Measurements from ENCODE around the gene CXXC5.

DNA sequence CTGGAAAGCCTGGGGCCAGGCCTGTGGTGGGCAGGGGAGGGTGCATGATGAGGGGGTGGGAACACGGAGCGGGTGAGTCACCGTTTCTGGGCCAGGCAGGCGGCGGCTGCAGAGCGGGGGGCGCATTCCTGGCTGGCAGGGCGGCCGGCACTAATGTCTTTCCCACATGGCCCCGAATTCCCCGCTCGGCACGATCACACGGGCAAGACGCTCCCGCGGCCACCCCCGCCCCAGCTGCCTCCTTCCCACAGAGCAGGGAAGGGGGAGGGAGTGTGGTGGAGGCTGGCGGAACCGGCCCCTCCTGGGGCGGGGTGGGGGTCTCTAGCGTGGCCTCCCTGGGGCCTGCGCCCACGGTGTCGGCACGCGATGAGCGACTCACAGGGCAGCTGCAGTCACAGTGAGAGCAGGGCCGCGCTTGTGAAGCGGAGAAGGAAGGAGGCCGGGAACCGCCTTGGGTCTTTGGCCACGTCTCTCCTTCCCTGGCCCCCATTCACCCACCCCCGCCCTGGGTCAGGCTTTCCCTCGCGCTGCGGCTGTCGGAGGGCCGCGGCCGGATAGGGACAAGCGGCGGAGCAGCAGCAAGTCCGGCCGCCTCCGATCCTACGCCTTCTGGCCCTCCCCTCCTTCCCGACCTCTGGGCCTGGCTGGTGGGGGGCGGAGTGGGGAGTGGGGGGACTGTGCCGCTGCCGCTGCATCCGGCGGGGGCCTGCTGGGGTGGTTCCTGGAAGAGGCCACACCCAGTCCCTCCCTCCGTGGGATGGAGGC, 48.9 kb downstream of the CXXC5 start:
- no peak for TF ChIP-seq EZH2 (IDR thresholded peaks at IDR 0.05; ENCODE audit: low read length, missing control alignments)
- TF ChIP-seq, protein P1, sequence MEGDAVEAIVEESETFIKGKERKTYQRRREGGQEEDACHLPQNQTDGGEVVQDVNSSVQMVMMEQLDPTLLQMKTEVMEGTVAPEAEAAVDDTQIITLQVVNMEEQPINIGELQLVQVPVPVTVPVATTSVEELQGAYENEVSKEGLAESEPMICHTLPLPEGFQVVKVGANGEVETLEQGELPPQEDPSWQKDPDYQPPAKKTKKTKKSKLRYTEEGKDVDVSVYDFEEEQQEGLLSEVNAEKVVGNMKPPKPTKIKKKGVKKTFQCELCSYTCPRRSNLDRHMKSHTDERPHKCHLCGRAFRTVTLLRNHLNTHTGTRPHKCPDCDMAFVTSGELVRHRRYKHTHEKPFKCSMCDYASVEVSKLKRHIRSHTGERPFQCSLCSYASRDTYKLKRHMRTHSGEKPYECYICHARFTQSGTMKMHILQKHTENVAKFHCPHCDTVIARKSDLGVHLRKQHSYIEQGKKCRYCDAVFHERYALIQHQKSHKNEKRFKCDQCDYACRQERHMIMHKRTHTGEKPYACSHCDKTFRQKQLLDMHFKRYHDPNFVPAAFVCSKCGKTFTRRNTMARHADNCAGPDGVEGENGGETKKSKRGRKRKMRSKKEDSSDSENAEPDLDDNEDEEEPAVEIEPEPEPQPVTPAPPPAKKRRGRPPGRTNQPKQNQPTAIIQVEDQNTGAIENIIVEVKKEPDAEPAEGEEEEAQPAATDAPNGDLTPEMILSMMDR (conservative IDR thresholded peaks at IDR 0.05 in 1 of 2, IDR thresholded peaks at IDR 0.05 in 1 of 2; ENCODE audit: low read depth in 1 of 2, low read length in 2 of 2) = no peak
